ENCODE measurements around the gene OR1J1.

The OR1J1 gene

GRCh38 chr9:122518841-122519240 lies 41.1 kb upstream of the OR1J1 start, which contains the start of gene OR1J4:
OR1J4 (plus strand) TSS chr9:122519141; CDS start chr9:122519141, 0 bp downstream.
- Histone ChIP-seq H2BK120ac (ENCODE audit: low read depth, low read length) (no peak within 1 kb of the TSS), H3K27me3 (ENCODE audit: control insufficient read depth in 3 of 3, insufficient read depth in 3 of 3, low read depth in 1 of 3, low read length in 3 of 3) (peaks cover 0 to 3% (median 0%) of the 10 kb centered on the region in 3 experiments), H3K9me3 (replicated peaks in 1 of 2; ENCODE audit: control insufficient read depth in 2 of 2, insufficient read depth in 1 of 2, low read depth in 1 of 2, low read length in 2 of 2) (peaks cover 0 to 26% of the 10 kb centered on the region in 2 donors), H3K23ac (ENCODE audit: low read depth, low read length, poor library complexity) (no peak within 1 kb of the TSS), H2BK12ac (ENCODE audit: low read length) (no peak within 1 kb of the TSS), H2BK15ac (ENCODE audit: low read length) (no peak within 1 kb of the TSS), H2AK5ac (ENCODE audit: low read depth, low read length) (no peak within 1 kb of the TSS), H3K9ac (ENCODE audit: low read depth, low read length, poor library complexity) (no peak within 1 kb of the TSS), H3K27ac (replicated peaks; ENCODE audit: low read length) (no peak within 1 kb of the TSS), H3K18ac (ENCODE audit: low read length) (no peak within 1 kb of the TSS), H4K8ac (ENCODE audit: low read depth, low read length) (no peak within 1 kb of the TSS), H3K4me3 (ENCODE audit: low read length in 2 of 2) (no peak within 1 kb of the TSS), H3K36me3 (replicated peaks in 1 of 2; ENCODE audit: control insufficient read depth in 2 of 2, insufficient read depth in 2 of 2, low read length in 2 of 2) (no peaks in the 10 kb centered on the region), H3K4ac (ENCODE audit: low read length) (no peak within 1 kb of the TSS), H3K79me1 (ENCODE audit: low read depth, low read length) (no peaks in the 10 kb centered on the region), H2BK5ac (ENCODE audit: low read length) (no peak within 1 kb of the TSS), H3K14ac (ENCODE audit: low read length) (no peak within 1 kb of the TSS), H3K4me2 (ENCODE audit: insufficient read depth, low read length, poor library complexity, severe bottlenecking) (no peak within 1 kb of the TSS), H4K91ac (ENCODE audit: low read depth, low read length, poor library complexity) (no peak within 1 kb of the TSS), H2AFZ (ENCODE audit: low read length) (no peak within 1 kb of the TSS), H3K4me1 (ENCODE audit: control insufficient read depth in 2 of 2, insufficient read depth in 1 of 2, low read depth in 1 of 2, low read length in 2 of 2) (no peaks in the 10 kb centered on the region)
- DNase-seq (ENCODE audit: low spot score) = no peak
- no CpG with 5 or more reads among the region's 4 CpGs for WGBS, 2 donors (ENCODE audit: extremely low coverage in 2 of 2, insufficient read length in 2 of 2, insufficient replicate concordance in 1 of 2)

- Histone ChIP-seq H2BK5ac (ENCODE audit: low read length) (no peak overlapping the region), H3K79me1 (ENCODE audit: low read depth, low read length) (no peaks in the 10 kb centered on the region), H3K4ac (ENCODE audit: low read length) (no peak overlapping the region), H3K23ac (ENCODE audit: low read depth, low read length, poor library complexity) (no peak overlapping the region), H3K27me3 (ENCODE audit: control insufficient read depth in 3 of 3, insufficient read depth in 3 of 3, low read depth in 1 of 3, low read length in 3 of 3) (peaks cover 0 to 3% (median 0%) of the 10 kb centered on the region in 3 experiments), H4K91ac (ENCODE audit: low read depth, low read length, poor library complexity) (no peak overlapping the region), H2BK12ac (ENCODE audit: low read length) (no peak overlapping the region), H2AK5ac (ENCODE audit: low read depth, low read length) (no peak overlapping the region), H3K4me2 (ENCODE audit: insufficient read depth, low read length, poor library complexity, severe bottlenecking) (no peak overlapping the region), H3K9me3 (replicated peaks in 1 of 2; ENCODE audit: control insufficient read depth in 2 of 2, insufficient read depth in 1 of 2, low read depth in 1 of 2, low read length in 2 of 2) (peaks cover 0 to 26% of the 10 kb centered on the region in 2 donors), H2BK120ac (ENCODE audit: low read depth, low read length) (no peak overlapping the region), H3K4me1 (ENCODE audit: control insufficient read depth in 2 of 2, insufficient read depth in 1 of 2, low read depth in 1 of 2, low read length in 2 of 2) (no peaks in the 10 kb centered on the region), H3K18ac (ENCODE audit: low read length) (no peak overlapping the region), H3K14ac (ENCODE audit: low read length) (no peak overlapping the region), H2AFZ (ENCODE audit: low read length) (no peak overlapping the region), H2BK15ac (ENCODE audit: low read length) (no peak overlapping the region), H3K27ac (replicated peaks; ENCODE audit: low read length) (no peak overlapping the region), H3K9ac (ENCODE audit: low read depth, low read length, poor library complexity) (no peak overlapping the region), H4K8ac (ENCODE audit: low read depth, low read length) (no peak overlapping the region), H3K36me3 (replicated peaks in 1 of 2; ENCODE audit: control insufficient read depth in 2 of 2, insufficient read depth in 2 of 2, low read length in 2 of 2) (no peaks in the 10 kb centered on the region), H3K4me3 (ENCODE audit: low read length in 2 of 2) (no peak overlapping the region)
- no CpG with 5 or more reads among the region's 2 CpGs for WGBS, 2 donors (ENCODE audit: extremely low coverage in 2 of 2, insufficient read length in 2 of 2, insufficient replicate concordance in 1 of 2)
- DNase-seq (ENCODE audit: low spot score) = no peak
Observed at GRCh38 chr9:122518226-122518625, 40.5 kb upstream of the OR1J1 start.

- Histone ChIP-seq H2BK5ac (ENCODE audit: low read length) (no peak within 1 kb of the TSS), H3K18ac (ENCODE audit: low read length) (no peak within 1 kb of the TSS)
- no CpG with 5 or more reads among the region's 6 CpGs for WGBS, 2 donors (ENCODE audit: extremely low coverage in 2 of 2, insufficient read length in 2 of 2, insufficient replicate concordance in 1 of 2)
Observed at GRCh38 chr9:122510502-122510901, 32.8 kb upstream of the OR1J1 start, which contains the start of gene OR1J2. OR1J2 (plus strand) TSS chr9:122510802; CDS start chr9:122510802, 0 bp downstream.

GRCh38 chr9:122506964-122507363 lies 29.2 kb upstream of the OR1J1 start:
- H3K4me1 ChIP-seq (ENCODE audit: control insufficient read depth in 2 of 2, insufficient read depth in 1 of 2, low read depth in 1 of 2, low read length in 2 of 2) = no peaks in the 10 kb centered on the region
- no peaks in the 10 kb centered on the region for H3K36me3 ChIP-seq (replicated peaks in 1 of 2; ENCODE audit: control insufficient read depth in 2 of 2, insufficient read depth in 2 of 2, low read length in 2 of 2)
- no peak overlapping the region for H3K4me3 ChIP-seq (ENCODE audit: low read length in 2 of 2)
- no peak overlapping the region for H3K23ac ChIP-seq (ENCODE audit: low read depth, low read length, poor library complexity)
- no peaks in the 10 kb centered on the region for H3K79me1 ChIP-seq (ENCODE audit: low read depth, low read length)
- H3K9me3 ChIP-seq (replicated peaks in 1 of 2; ENCODE audit: control insufficient read depth in 2 of 2, insufficient read depth in 1 of 2, low read depth in 1 of 2, low read length in 2 of 2) = peaks cover 0 to 16% of the 10 kb centered on the region in 2 donors
- H3K27me3 ChIP-seq (ENCODE audit: control insufficient read depth in 3 of 3, insufficient read depth in 3 of 3, low read depth in 1 of 3, low read length in 3 of 3) = peaks cover 0 to 10% (median 0%) of the 10 kb centered on the region in 3 experiments
- H3K9ac ChIP-seq (ENCODE audit: low read depth, low read length, poor library complexity) = no peak overlapping the region
- H2AFZ ChIP-seq (ENCODE audit: low read length) = no peak overlapping the region
- H3K18ac ChIP-seq (ENCODE audit: low read length) = no peak overlapping the region
- H2BK120ac ChIP-seq (ENCODE audit: low read depth, low read length) = no peak overlapping the region
- H2BK12ac ChIP-seq (ENCODE audit: low read length) = no peak overlapping the region
- H2BK5ac ChIP-seq (ENCODE audit: low read length) = no peak overlapping the region
- no peak overlapping the region for H3K14ac ChIP-seq (ENCODE audit: low read length)
- WGBS, 2 donors (ENCODE audit: extremely low coverage in 2 of 2, insufficient read length in 2 of 2, insufficient replicate concordance in 1 of 2) = no CpG with 5 or more reads among the region's 2 CpGs
- DNase-seq (ENCODE audit: low spot score) = no peak
- no peak overlapping the region for H4K91ac ChIP-seq (ENCODE audit: low read depth, low read length, poor library complexity)
- H2BK15ac ChIP-seq (ENCODE audit: low read length) = no peak overlapping the region
- H2AK5ac ChIP-seq (ENCODE audit: low read depth, low read length) = no peak overlapping the region
- no peak overlapping the region for H4K8ac ChIP-seq (ENCODE audit: low read depth, low read length)
- H3K27ac ChIP-seq (replicated peaks; ENCODE audit: low read length) = no peak overlapping the region
- H3K4me2 ChIP-seq (ENCODE audit: insufficient read depth, low read length, poor library complexity, severe bottlenecking) = no peak overlapping the region
- H3K4ac ChIP-seq (ENCODE audit: low read length) = no peak overlapping the region

More at GRCh38 chr9:122510502-122510901, 32.8 kb upstream of the OR1J1 start, which contains the start of gene OR1J2:
- H3K27ac ChIP-seq (replicated peaks; ENCODE audit: low read length) = no peak within 1 kb of the TSS
- H3K79me1 ChIP-seq (ENCODE audit: low read depth, low read length) = no peaks in the 10 kb centered on the region
- H2AK5ac ChIP-seq (ENCODE audit: low read depth, low read length) = no peak within 1 kb of the TSS
- H4K91ac ChIP-seq (ENCODE audit: low read depth, low read length, poor library complexity) = no peak within 1 kb of the TSS
- H3K9ac ChIP-seq (ENCODE audit: low read depth, low read length, poor library complexity) = no peak within 1 kb of the TSS
- no peak within 1 kb of the TSS for H3K4me2 ChIP-seq (ENCODE audit: insufficient read depth, low read length, poor library complexity, severe bottlenecking)
- no peak within 1 kb of the TSS for H3K14ac ChIP-seq (ENCODE audit: low read length)
- H3K4ac ChIP-seq (ENCODE audit: low read length) = no peak within 1 kb of the TSS
- no peaks in the 10 kb centered on the region for H3K4me1 ChIP-seq (ENCODE audit: control insufficient read depth in 2 of 2, insufficient read depth in 1 of 2, low read depth in 1 of 2, low read length in 2 of 2)
- H3K23ac ChIP-seq (ENCODE audit: low read depth, low read length, poor library complexity) = no peak within 1 kb of the TSS
- DNase-seq (ENCODE audit: low spot score) = no peak
- H2AFZ ChIP-seq (ENCODE audit: low read length) = no peak within 1 kb of the TSS
- H3K36me3 ChIP-seq (replicated peaks in 1 of 2; ENCODE audit: control insufficient read depth in 2 of 2, insufficient read depth in 2 of 2, low read length in 2 of 2) = no peaks in the 10 kb centered on the region
- H3K9me3 ChIP-seq (replicated peaks in 1 of 2; ENCODE audit: control insufficient read depth in 2 of 2, insufficient read depth in 1 of 2, low read depth in 1 of 2, low read length in 2 of 2) = peaks cover 0 to 14% of the 10 kb centered on the region in 2 donors
- no peak within 1 kb of the TSS for H2BK120ac ChIP-seq (ENCODE audit: low read depth, low read length)
- H2BK15ac ChIP-seq (ENCODE audit: low read length) = no peak within 1 kb of the TSS
- H2BK12ac ChIP-seq (ENCODE audit: low read length) = no peak within 1 kb of the TSS
- no peak within 1 kb of the TSS for H4K8ac ChIP-seq (ENCODE audit: low read depth, low read length)
- H3K27me3 ChIP-seq (ENCODE audit: control insufficient read depth in 3 of 3, insufficient read depth in 3 of 3, low read depth in 1 of 3, low read length in 3 of 3) = peaks cover 0 to 12% (median 0%) of the 10 kb centered on the region in 3 experiments
- peak within 1 kb of the TSS in 1 of 2 donors; percentile 40 for H3K4me3 ChIP-seq (ENCODE audit: low read length in 2 of 2)
